ENCODE data around the gene EIF3A. TPM values are rescaled to one million over a fixed set of nuclear protein-coding genes. Genes with fewer than 3 reads are reported as not detected.

EIF3A gene
- total RNA-seq, 6 donors from 2014 or later: 90.2 to 138 (median 107) TPM

- DNase-seq: peak in 1 of 2 donors; percentile 49
- WGBS, 2 donors: 92 to 95% methylated on average over 26 of the region's 26 CpGs
- H3K27me3 ChIP-seq: no peaks in the 10 kb centered on the region
- no peak overlapping the region for H3K27ac ChIP-seq
- no peaks in the 10 kb centered on the region for H3K9me3 ChIP-seq
- ATAC-seq (ENCODE audit: low FRiP score in 2 of 2): no peak
- peaks cover 0 to 5% (median 0%) of the 10 kb centered on the region in 4 donors for H3K4me1 ChIP-seq
- peaks cover 37 to 100% (median 89%) of the 10 kb centered on the region in 4 donors for H3K36me3 ChIP-seq
- no peak for TF ChIP-seq EP300 (IDR thresholded peaks at IDR 0.05)
- no peak for TF ChIP-seq CTCF (IDR thresholded peaks at IDR 0.05)
- TF ChIP-seq POLR2A (IDR thresholded peaks at IDR 0.05): no peak
- no peak for TF ChIP-seq POLR2AphosphoS5 (IDR thresholded peaks at IDR 0.05)
- no peak overlapping the region for H3K4me3 ChIP-seq
Measured at GRCh38 chr10:119042169-119042568, 38.4 kb downstream of the EIF3A start.

- no peak for ATAC-seq (ENCODE audit: low FRiP score in 2 of 2)
- Histone ChIP-seq H3K9me3 (no peaks in the 10 kb centered on the region), H3K36me3 (peaks cover 45 to 100% (median 91%) of the 10 kb centered on the region in 4 donors), H3K4me3 (no peak overlapping the region), H3K27me3 (no peaks in the 10 kb centered on the region), H3K4me1 (peaks cover 0 to 5% (median 0%) of the 10 kb centered on the region in 4 donors), H3K27ac (no peak overlapping the region)
- no peak for TF ChIP-seq POLR2A (IDR thresholded peaks at IDR 0.05)
- TF ChIP-seq CTCF (IDR thresholded peaks at IDR 0.05): no peak
- no peak for TF ChIP-seq POLR2AphosphoS5 (IDR thresholded peaks at IDR 0.05)
- 92 to 94% methylated on average over 4 of the region's 4 CpGs for WGBS, 2 donors
- no peak for DNase-seq
Measured at GRCh38 chr10:119041326-119041725, 39.3 kb downstream of the EIF3A start.

GRCh38 chr10:119039161-119039560, 41.5 kb downstream of the EIF3A start:
- WGBS, 2 donors: 77 to 90% methylated on average over 1 of the region's 1 CpG
- H3K4me3 ChIP-seq: no peak overlapping the region
- H3K4me1 ChIP-seq: no peaks in the 10 kb centered on the region
- no peak overlapping the region for H3K27ac ChIP-seq
- no peaks in the 10 kb centered on the region for H3K27me3 ChIP-seq
- TF ChIP-seq EP300 (IDR thresholded peaks at IDR 0.05): no peak
- no peak for TF ChIP-seq CTCF (IDR thresholded peaks at IDR 0.05)
- no peak for TF ChIP-seq POLR2AphosphoS5 (IDR thresholded peaks at IDR 0.05)
- TF ChIP-seq POLR2A (IDR thresholded peaks at IDR 0.05): no peak
- DNase-seq: no peak
- no peak for ATAC-seq (ENCODE audit: low FRiP score in 2 of 2)
- peaks cover 52 to 96% (median 89%) of the 10 kb centered on the region in 4 donors for H3K36me3 ChIP-seq
- no peaks in the 10 kb centered on the region for H3K9me3 ChIP-seq

GRCh38 chr10:119031496-119032059, 49.0 kb downstream of the EIF3A start:
- 63 to 76% methylated on average over 7 of the region's 7 CpGs for WGBS, 2 donors
- ATAC-seq (ENCODE audit: low FRiP score in 2 of 2): no peak
- TF ChIP-seq EP300 (IDR thresholded peaks at IDR 0.05) (no peak), POLR2AphosphoS5 (IDR thresholded peaks at IDR 0.05) (no peak), POLR2A (IDR thresholded peaks at IDR 0.05) (no peak), CTCF (IDR thresholded peaks at IDR 0.05) (no peak)
- Histone ChIP-seq H3K4me3 (no peak overlapping the region), H3K27me3 (no peaks in the 10 kb centered on the region), H3K9me3 (no peaks in the 10 kb centered on the region), H3K4me1 (peaks cover 9 to 26% (median 16%) of the 10 kb centered on the region in 4 donors), H3K27ac (no peak overlapping the region), H3K36me3 (peaks cover 16 to 38% (median 24%) of the 10 kb centered on the region in 4 donors)
- no peak for DNase-seq

Measured in upper lobe of left lung (tissue), 6 donors.